Immature natural killer cell (primary cell): ENCODE data around the gene TMEM131. TPM values are rescaled to one million over a fixed set of nuclear protein-coding genes. Genes with fewer than 3 reads are reported as not detected.
A peak's percentile ranks its signal among the peaks of the same experiment; 100 is the strongest.

Source experiments
- DNase-seq, 3 donors: peaks; one replicate each; pipeline ENCODE4 v3.0.0; 2022; ENCODE audit warnings: mixed read lengths in 1 of 3
- H3K27ac Mint-ChIP-seq, 6 donors: one replicate each; pipeline ENCODE4 v1.8.0; 2020; ENCODE audit warnings: mixed read lengths in 6 of 6, mild to moderate bottlenecking in 5 of 6, inconsistent platforms in 4 of 6, moderate library complexity in 3 of 6
- H3K27me3 Mint-ChIP-seq, 3 donors: one replicate each; pipeline ENCODE4 v1.8.0; 2020 to 2021; ENCODE audit warnings: low read depth in 3 of 3, mild to moderate bottlenecking in 3 of 3, mixed read lengths in 3 of 3, moderate library complexity in 3 of 3, inconsistent platforms in 1 of 3
- H3K36me3 Mint-ChIP-seq, 3 donors: one replicate each; pipeline ENCODE4 v1.8.0; 2020; ENCODE audit warnings: mixed read lengths in 3 of 3, inconsistent platforms in 2 of 3, mild to moderate bottlenecking in 2 of 3
- H3K4me1 Mint-ChIP-seq, 2 donors: one replicate each; pipeline ENCODE4 v1.8.0; 2020; ENCODE audit warnings: inconsistent platforms in 2 of 2, mild to moderate bottlenecking in 2 of 2, mixed read lengths in 2 of 2, moderate library complexity in 1 of 2
- H3K4me3 Mint-ChIP-seq, 5 donors: one replicate each; pipeline ENCODE4 v1.8.0; 2020; ENCODE audit warnings: mild to moderate bottlenecking in 5 of 5, mixed read lengths in 5 of 5, inconsistent platforms in 3 of 5, moderate library complexity in 3 of 5
- H3K9me3 Mint-ChIP-seq, 6 donors: one replicate each; pipeline ENCODE4 v1.8.0; 2020; ENCODE audit warnings: mild to moderate bottlenecking in 6 of 6, mixed read lengths in 6 of 6, inconsistent platforms in 4 of 6, moderate library complexity in 3 of 6
- polyA plus RNA-seq, 3 donors: library from polyadenylated mRNA; unstranded; fragments of 300-500 nt; fragmentation: Illumina TruSeq; gene quantifications; one replicate each; pipeline ENCODE4 v1.2.3, GENCODE V29; 2021

TMEM131 gene
- polyA plus RNA-seq, 3 donors from 2014 or later: 7.1 to 24.5 (median 8.3) TPM

DNA sequence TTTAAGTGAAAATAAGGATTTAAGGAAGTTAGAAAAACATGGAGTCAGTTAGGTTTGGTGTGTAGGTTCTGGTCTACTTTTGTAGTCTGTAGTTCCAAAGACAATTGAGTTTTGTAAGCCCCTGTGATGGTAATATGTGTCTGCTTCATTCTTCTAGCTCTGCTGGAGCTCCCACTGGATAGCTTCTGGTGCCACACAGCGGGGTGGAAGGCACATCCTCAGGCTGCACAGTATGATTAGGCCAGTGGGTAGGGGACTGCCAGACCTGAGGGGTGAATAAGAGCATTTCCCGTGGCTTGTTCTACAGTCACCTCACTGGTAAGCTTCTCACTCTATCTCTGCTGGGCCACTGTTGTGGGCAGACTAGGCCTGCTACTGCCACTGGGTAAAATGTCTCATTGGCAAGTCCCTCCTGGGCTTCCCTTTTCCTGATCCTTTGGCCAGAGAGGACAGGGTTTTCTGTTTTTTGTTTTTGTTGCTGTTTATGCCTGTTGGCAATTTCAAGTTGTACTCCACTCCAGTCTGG is 44.5 kb downstream of the TMEM131 start:
- H3K27me3 Mint-ChIP-seq: peaks cover 0 to 2% (median 0%) of the 10 kb centered on the region in 3 donors
- H3K36me3 Mint-ChIP-seq: peaks cover 0 to 3% (median 0%) of the 10 kb centered on the region in 3 donors
- H3K4me1 Mint-ChIP-seq: peaks cover 63 to 95% of the 10 kb centered on the region in 2 donors
- H3K4me3 Mint-ChIP-seq: no peak overlapping the region
- DNase-seq: no peak
- H3K27ac Mint-ChIP-seq: peak overlapping the region in 3 of 6 donors; percentile 27 to 34 (median 27)
- H3K9me3 Mint-ChIP-seq: no peaks in the 10 kb centered on the region

DNA sequence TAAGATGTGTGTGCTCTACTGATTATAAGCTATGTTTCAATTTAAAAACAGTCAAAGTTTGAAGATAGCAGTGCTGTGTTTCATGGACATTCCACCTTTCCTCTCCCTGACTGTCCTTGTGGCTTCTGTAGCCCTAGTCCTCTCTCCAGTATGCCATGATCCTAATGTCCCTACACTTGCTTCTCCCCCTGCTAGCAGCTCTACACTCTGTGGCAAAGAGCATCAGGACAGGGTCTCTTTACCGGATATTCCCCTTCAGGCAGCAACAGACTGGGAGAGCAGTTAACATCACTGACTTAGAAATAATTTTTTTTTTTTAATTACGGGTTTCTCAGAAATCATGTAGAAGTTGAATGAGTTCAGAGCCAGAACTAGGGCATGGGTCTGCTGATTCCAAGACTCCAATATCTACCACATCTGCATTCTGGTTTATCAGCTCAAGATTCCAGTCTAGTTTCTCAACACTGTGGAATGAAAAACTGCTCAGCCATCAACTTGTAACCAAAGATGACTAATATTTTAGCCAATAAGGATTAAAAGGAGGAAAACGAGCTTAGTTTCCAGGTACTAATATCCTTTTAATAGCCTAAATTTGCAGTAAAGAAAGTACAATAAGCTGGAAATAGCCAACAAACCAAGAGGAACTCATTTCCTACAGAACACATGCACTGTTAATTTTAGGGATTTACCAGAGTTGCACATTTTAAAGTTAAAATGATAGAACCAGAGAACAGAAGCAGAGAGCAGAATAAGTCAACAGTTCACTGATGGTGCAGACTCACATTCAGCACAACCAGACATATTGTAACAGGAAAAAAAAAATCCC is 45.2 kb downstream of the TMEM131 start:
- Mint-ChIP-seq H3K9me3 (no peaks in the 10 kb centered on the region), H3K4me3 (no peak overlapping the region), H3K27me3 (peaks cover 0 to 2% (median 0%) of the 10 kb centered on the region in 3 donors), H3K36me3 (peaks cover 0 to 3% (median 0%) of the 10 kb centered on the region in 3 donors), H3K27ac (peak overlapping the region in 1 of 6 donors; percentile 82), H3K4me1 (peaks cover 60 to 91% of the 10 kb centered on the region in 2 donors)
- DNase-seq: no peak

DNA sequence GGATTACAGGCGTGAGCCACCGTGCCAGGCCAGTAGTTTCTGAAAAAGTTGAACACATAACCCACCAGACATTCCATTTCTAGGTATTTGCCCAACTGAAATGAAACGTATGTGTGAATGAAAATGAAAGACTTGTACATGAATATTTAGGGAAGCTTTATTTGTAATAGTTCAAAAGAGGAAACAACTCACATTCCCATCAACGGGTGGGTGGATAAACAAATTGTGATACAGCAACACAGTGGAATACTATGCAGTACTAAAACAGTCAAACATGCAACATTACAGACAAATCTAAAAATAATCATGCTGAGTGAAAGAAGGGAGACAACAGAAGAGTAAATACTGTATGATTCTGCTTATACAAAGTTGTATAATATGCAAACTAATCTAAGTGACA is 46.8 kb downstream of the TMEM131 start:
- Mint-ChIP-seq H3K36me3 (peaks cover 0 to 3% (median 0%) of the 10 kb centered on the region in 3 donors), H3K4me1 (peaks cover 60 to 91% of the 10 kb centered on the region in 2 donors), H3K4me3 (no peak overlapping the region)

DNA sequence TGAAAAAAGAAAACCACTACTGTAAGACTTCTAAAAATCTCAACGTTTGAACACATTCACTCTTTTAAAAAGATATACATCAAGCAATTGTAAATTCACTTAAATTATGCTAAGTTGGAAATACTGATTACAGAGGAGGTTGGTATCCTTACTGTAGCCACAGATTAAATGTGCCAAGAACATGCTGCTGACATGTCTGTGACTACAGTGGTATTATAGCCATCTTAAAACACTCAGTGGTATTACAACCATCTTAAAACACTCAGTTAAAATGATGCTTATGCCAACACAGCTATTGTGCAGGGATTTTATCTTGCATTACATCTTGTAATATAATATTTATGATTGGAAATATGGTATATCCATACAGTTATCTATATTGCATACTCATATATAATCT is 50.0 kb downstream of the TMEM131 start:
- peaks cover 43 to 71% of the 10 kb centered on the region in 2 donors for H3K4me1 Mint-ChIP-seq
- no peak overlapping the region for H3K4me3 Mint-ChIP-seq
- peaks cover 0 to 4% (median 3%) of the 10 kb centered on the region in 3 donors for H3K36me3 Mint-ChIP-seq
- H3K9me3 Mint-ChIP-seq: peaks cover 0 to 2% (median 0%) of the 10 kb centered on the region in 6 donors
- peaks cover 0 to 4% (median 0%) of the 10 kb centered on the region in 3 donors for H3K27me3 Mint-ChIP-seq
- no peak overlapping the region for H3K27ac Mint-ChIP-seq
- DNase-seq: no peak

More for the DNA sequence above, 46.8 kb downstream of the TMEM131 start:
- Mint-ChIP-seq H3K9me3 (no peaks in the 10 kb centered on the region), H3K27ac (no peak overlapping the region), H3K27me3 (peaks cover 0 to 2% (median 0%) of the 10 kb centered on the region in 3 donors)
- DNase-seq: no peak

DNA sequence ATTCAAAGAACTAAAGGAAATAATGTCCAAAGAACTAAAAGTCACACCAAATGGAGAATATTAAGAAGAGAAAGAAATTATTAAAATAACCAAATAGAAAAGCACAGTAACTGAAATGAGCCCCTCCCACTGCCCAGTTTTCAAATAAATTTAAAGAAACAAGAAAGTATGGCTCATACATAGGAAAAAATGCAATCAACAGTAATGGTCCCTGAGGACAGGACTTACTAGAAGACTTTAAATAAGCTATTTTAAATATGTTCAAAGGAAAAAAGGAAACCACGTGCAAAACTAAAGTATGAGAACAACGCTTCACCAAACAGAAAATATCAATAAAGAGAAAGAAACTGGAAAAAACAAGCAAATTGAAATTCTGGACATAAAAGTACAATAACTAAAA is 58.9 kb downstream of the TMEM131 start:
- Mint-ChIP-seq H3K27ac (peak overlapping the region in 1 of 6 donors; percentile 19), H3K4me3 (peak overlapping the region in 3 of 5 donors; percentile 4 to 24 (median 15)), H3K36me3 (peaks cover 0 to 4% (median 0%) of the 10 kb centered on the region in 3 donors), H3K9me3 (peaks cover 0 to 4% (median 0%) of the 10 kb centered on the region in 6 donors), H3K4me1 (peaks cover 75 to 81% of the 10 kb centered on the region in 2 donors), H3K27me3 (peaks cover 0 to 2% (median 1%) of the 10 kb centered on the region in 3 donors)
- no peak for DNase-seq

DNA sequence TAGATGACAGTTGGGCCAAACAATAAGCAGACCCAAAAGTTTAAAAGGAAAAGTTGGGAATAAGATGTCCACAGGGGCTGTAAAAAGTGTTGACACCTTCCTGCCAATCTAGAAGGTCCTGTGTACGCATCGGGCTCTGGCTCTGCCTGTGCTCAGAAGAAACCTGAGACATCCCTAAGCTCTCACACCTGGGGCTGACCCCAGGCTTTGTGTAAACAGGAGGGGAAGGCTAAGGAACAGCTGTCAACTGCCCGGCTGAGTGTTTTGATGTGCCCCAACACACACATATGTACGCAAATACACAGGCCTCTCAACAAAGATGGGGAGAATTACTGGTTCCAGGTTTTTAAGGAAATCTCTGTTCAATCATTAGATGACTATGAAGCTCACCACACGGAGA is 59.5 kb downstream of the TMEM131 start:
- no peak overlapping the region for H3K4me3 Mint-ChIP-seq
- no peak for DNase-seq

DNA sequence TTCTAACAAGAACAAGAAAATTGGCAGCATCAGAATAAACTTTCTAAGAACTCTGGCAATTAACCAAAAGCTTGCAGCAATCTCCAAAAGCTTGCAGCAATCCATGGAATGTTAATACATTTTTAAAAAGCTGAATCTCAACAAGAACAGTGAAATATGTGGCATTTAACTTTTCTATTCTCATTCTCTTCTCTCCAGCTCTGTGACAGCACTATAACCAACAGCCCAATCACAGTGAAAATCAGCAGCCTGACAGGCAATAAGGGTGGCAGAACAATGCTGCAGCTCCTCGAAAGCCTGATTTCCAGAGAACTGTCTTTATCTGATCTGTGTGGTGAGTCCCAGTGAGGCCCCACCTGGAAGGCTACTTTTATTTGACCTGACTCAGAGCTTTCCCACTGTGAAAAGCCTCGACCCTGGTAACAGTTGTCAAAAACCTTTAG is 60.0 kb downstream of the TMEM131 start:
- peaks cover 0 to 1% (median 0%) of the 10 kb centered on the region in 3 donors for H3K27me3 Mint-ChIP-seq
- H3K27ac Mint-ChIP-seq: peak overlapping the region in 1 of 6 donors; percentile 17
- DNase-seq: no peak
- H3K4me3 Mint-ChIP-seq: no peak overlapping the region
- H3K4me1 Mint-ChIP-seq: peaks cover 82 to 92% of the 10 kb centered on the region in 2 donors
- H3K9me3 Mint-ChIP-seq: peaks cover 0 to 3% (median 0%) of the 10 kb centered on the region in 6 donors
- no peaks in the 10 kb centered on the region for H3K36me3 Mint-ChIP-seq

More for the DNA sequence above, 59.5 kb downstream of the TMEM131 start:
- Mint-ChIP-seq H3K27me3 (peaks cover 0 to 1% (median 0%) of the 10 kb centered on the region in 3 donors), H3K4me1 (peaks cover 78 to 87% of the 10 kb centered on the region in 2 donors), H3K9me3 (peaks cover 0 to 4% (median 0%) of the 10 kb centered on the region in 6 donors), H3K27ac (no peak overlapping the region), H3K36me3 (peaks cover 0 to under 1% (median 0%) of the 10 kb centered on the region in 3 donors)

DNA sequence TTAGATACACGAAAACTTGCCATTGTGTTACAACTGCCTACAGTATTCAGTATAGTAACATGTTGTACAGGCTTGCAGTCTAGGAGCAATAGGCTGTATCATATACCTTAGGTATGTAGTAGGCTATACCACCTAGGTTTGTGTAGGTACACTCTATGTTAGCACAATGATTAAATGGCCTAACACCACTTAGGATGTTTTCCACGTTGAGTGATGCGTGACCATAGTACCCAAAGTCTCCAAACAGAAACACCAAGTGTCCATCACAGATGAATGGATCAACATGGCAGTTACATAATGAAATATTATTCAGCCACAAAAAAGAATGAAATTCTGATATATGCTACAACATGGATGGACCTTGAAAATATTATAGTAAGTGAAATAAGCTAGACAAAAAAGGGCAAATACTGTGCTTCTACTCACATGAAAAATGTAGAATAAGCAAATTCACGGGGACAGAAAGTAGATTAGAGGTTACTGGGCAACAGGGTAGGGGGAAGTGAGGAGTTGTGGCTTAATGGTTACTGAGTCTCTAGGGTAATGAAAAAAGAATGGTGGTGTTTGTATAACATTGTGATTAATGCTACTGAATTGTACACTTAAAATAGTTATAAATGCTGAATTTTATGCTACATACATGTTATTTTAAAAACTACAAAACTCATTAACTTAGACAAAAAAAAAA is 62.6 kb downstream of the TMEM131 start:
- peak overlapping the region in 2 of 5 donors; percentile 26 to 28 for H3K4me3 Mint-ChIP-seq
- H3K9me3 Mint-ChIP-seq: no peaks in the 10 kb centered on the region

DNA sequence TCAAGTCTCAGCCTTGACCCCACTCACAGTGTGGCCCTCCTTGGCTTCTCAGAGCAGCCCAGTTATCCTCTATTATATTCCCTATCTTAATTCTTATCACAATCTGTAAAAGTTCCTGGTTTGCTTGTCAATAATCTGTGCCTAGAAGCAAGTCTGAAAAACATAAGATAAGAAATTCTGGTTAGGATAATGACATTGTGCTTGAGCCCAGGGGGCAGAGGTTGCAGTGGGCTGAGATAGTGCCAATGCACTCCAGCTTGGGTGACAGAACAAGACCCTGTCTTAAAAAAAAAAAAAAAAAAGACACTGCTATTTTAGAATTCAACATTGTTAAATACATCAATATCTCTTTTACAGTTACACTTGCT is 63.9 kb downstream of the TMEM131 start:
- peak overlapping the region in 2 of 6 donors; percentile 33 to 77 for H3K27ac Mint-ChIP-seq
- peaks cover 63 to 87% of the 10 kb centered on the region in 2 donors for H3K4me1 Mint-ChIP-seq

More for the DNA sequence above, 62.6 kb downstream of the TMEM131 start:
- no peak overlapping the region for H3K27ac Mint-ChIP-seq
- no peaks in the 10 kb centered on the region for H3K27me3 Mint-ChIP-seq
- H3K36me3 Mint-ChIP-seq: no peaks in the 10 kb centered on the region
- H3K4me1 Mint-ChIP-seq: peaks cover 75 to 94% of the 10 kb centered on the region in 2 donors
- no peak for DNase-seq

DNA sequence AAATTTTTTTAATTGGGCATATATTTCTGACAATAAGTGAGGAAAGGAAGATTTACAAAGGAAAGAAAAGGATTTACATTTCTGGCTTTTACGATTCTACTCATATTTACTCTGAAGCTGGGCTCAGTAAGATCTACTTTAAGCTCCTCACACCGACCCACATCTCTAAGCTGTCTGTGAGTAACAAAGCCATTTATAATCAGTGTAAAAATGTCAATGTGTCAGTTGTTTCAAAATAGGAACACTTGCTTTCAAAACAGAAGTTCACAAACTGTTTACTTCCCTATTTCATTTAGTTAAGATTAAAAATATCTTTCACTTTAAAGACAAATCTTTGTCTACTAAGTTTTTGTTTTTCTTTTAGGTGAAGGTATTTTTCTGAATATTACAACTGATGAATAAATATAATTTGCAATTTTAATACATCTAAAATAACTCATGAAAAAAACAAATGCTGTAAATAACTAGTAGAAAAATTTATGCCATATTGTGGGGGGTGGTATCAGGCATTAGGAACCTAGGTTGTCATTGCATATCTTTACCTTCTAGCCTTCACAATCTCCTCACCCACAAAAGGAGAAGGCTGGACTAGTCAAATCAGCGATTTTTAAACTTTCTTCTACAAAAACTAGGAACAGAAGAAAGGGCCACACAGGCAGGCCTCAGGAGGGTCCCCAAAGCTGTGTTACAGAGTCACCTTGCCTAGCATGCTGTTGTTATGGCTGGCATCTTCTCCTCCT is 64.5 kb downstream of the TMEM131 start:
- H3K9me3 Mint-ChIP-seq: no peaks in the 10 kb centered on the region
- H3K36me3 Mint-ChIP-seq: no peaks in the 10 kb centered on the region
- no peaks in the 10 kb centered on the region for H3K27me3 Mint-ChIP-seq
- no peak overlapping the region for H3K4me3 Mint-ChIP-seq
- H3K4me1 Mint-ChIP-seq: peaks cover 61 to 82% of the 10 kb centered on the region in 2 donors
- H3K27ac Mint-ChIP-seq: peak overlapping the region in 2 of 6 donors; percentile 33 to 77
- no peak for DNase-seq

More for the DNA sequence above, 63.9 kb downstream of the TMEM131 start:
- Mint-ChIP-seq H3K27me3 (no peaks in the 10 kb centered on the region), H3K4me3 (no peak overlapping the region), H3K36me3 (no peaks in the 10 kb centered on the region), H3K9me3 (no peaks in the 10 kb centered on the region)
- DNase-seq: no peak

DNA sequence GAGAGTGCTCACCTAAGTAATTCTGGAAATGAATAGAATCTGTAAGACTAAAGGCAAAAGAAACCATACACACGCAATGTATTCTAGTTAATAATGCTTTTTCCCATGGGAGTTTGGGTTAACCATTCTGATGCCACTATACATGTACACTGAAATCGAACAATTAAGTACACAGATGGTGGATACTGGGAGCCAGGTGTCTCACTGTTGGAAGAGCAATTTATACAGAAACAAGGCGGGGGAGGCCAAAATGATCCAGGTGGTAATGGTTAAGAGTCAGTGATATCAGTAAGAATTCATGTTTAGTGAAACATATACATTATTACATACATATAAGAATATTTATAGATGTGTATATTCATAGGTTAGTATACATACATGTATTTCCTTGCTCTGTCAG is 67.2 kb downstream of the TMEM131 start:
- Mint-ChIP-seq H3K27ac (no peak overlapping the region), H3K36me3 (no peaks in the 10 kb centered on the region), H3K27me3 (no peaks in the 10 kb centered on the region), H3K9me3 (no peaks in the 10 kb centered on the region), H3K4me3 (no peak overlapping the region), H3K4me1 (peaks cover 37 to 55% of the 10 kb centered on the region in 2 donors)
- no peak for DNase-seq

DNA sequence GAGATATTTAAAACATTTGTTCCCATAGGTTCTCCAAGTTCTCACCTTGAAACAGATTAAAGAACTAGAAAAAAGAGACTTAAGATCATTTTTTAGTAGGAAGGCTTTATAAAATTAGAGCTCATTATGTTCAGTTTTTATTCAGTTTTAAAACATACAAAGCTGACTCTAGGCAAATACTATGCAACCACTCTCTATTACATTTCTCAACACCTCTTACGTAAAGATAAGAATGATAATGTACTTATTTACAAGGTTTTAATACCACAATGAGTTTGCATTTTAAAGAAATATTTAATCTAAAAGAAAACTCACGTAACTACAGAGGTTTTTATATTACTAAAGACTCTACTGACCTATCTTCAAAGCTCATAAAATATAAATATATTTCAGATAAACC is 68.8 kb downstream of the TMEM131 start:
- H3K4me1 Mint-ChIP-seq: peaks cover 28 to 49% of the 10 kb centered on the region in 2 donors
- H3K27ac Mint-ChIP-seq: no peak overlapping the region
- no peaks in the 10 kb centered on the region for H3K36me3 Mint-ChIP-seq
- no peak overlapping the region for H3K4me3 Mint-ChIP-seq
- DNase-seq: no peak
- H3K27me3 Mint-ChIP-seq: no peaks in the 10 kb centered on the region
- no peaks in the 10 kb centered on the region for H3K9me3 Mint-ChIP-seq

DNA sequence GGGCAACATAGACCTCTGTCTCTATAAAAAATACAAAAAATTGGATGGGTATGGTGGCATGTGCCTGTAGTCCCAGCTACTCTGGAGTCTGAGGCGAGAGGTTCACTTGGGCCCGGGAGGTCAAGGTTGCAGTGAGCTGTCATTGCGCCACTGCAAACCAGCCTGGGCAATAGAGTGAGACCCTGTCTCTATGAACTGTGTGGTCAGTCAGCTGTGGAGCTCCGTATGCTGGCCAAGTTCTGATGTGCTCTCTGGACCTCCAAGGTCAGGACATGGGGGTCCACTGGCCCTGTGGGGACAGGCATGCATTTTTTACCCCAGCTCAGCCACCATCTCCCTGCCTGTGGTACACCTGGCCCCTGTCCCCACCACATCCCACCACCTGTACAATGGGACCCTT is 71.6 kb downstream of the TMEM131 start:
- peaks cover 0 to 10% (median 9%) of the 10 kb centered on the region in 3 donors for H3K36me3 Mint-ChIP-seq
- no peaks in the 10 kb centered on the region for H3K9me3 Mint-ChIP-seq
- no peak overlapping the region for H3K4me3 Mint-ChIP-seq

More for the DNA sequence above, 71.6 kb downstream of the TMEM131 start:
- no peaks in the 10 kb centered on the region for H3K27me3 Mint-ChIP-seq
- no peak for DNase-seq
- H3K4me1 Mint-ChIP-seq: peaks cover 13 to 44% of the 10 kb centered on the region in 2 donors
- no peak overlapping the region for H3K27ac Mint-ChIP-seq
